Activated B cell treated with CpG ODN at 0.5 μM for 24 hours (primary cell): ENCODE data around the gene MARCO. TPM values are rescaled to one million over a fixed set of nuclear protein-coding genes. Genes with fewer than 3 reads are reported as not detected.
"Not testable (repeated sequence)": the region's sequence is repeated elsewhere in the genome, so short reads cannot be mapped to it uniquely, and the experiment has no call there.

Experiments
- ATAC-seq: fragments of 200-7000 bp; cut with Tn5 transposase; one replicate; pipeline ENCODE4 v1.10.0; 2021; ENCODE audit warnings: low read depth, mild to moderate bottlenecking, moderate library complexity
- CTCF ChIA-PET: fragments of 350-600 bp; sonication (Branson Sonifier 250); formaldehyde crosslinking; loops from one replicate; lab custom pipeline; 2021; ENCODE audit warnings: antibody characterized with exemption; lab: Charles Lee
- POLR2A ChIA-PET: fragments of 350-600 bp; sonication (Branson Sonifier 250); formaldehyde crosslinking; loops from one replicate; lab custom pipeline; 2021; ENCODE audit warnings: antibody characterized with exemption; lab: Charles Lee
- DNase-seq: peaks from one replicate; pipeline ENCODE4 v3.0.0; 2022
- H3K27ac Mint-ChIP-seq: one replicate; pipeline ENCODE4 v1.8.0; 2020; ENCODE audit warnings: mixed read lengths
- H3K27me3 Mint-ChIP-seq: one replicate; pipeline ENCODE4 v1.8.0; 2021; ENCODE audit warnings: mixed read lengths
- H3K36me3 Mint-ChIP-seq: one replicate; pipeline ENCODE4 v1.8.0; 2021; ENCODE audit warnings: low read depth, mixed read lengths
- H3K4me1 Mint-ChIP-seq: one replicate; pipeline ENCODE4 v1.8.0; 2021; ENCODE audit warnings: mixed read lengths
- H3K4me3 Mint-ChIP-seq: one replicate; pipeline ENCODE4 v1.8.0; 2020; ENCODE audit warnings: mild to moderate bottlenecking, mixed read lengths
- H3K9me3 Mint-ChIP-seq: one replicate; pipeline ENCODE4 v1.8.0; 2020; ENCODE audit warnings: mixed read lengths
- intact Hi-C: fragments of 100-400 bp; cut with micrococcal nuclease; formaldehyde crosslinking; loops from one replicate; pipeline ENCODE4 v1.15.1; 2024
- total RNA-seq: library from RNA; stranded (reverse); gene quantifications from 2 replicates; pipeline ENCODE4 v1.2.3, GENCODE V29; 2022
- TF ChIP-seq, protein P1 (sequence below): fragments of 200-600 bp; IDR thresholded peaks from one replicate; pipeline ENCODE4 v1.8.0; 2022; ENCODE audit warnings: antibody characterized with exemption, mild to moderate bottlenecking

Gene MARCO
- total RNA-seq, 1 donor from 2014 or later: not detected

DNA sequence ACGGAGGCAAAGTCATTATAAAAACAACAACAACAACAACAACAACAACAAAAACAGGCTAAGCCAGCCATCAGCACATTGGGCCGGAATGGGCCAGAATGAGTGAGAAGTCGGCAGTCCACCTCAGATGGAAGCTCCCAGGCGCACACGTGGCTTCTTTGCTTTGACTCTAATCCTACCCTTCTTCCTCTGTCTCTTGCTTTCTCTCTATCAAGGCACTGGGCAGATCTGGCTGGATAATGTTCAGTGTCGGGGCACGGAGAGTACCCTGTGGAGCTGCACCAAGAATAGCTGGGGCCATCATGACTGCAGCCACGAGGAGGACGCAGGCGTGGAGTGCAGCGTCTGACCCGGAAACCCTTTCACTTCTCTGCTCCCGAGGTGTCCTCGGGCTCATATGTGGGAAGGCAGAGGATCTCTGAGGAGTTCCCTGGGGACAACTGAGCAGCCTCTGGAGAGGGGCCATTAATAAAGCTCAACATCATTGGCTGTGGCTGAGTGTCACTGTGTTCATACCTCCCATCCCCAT is 52.2 kb downstream of the MARCO start:
- TF ChIP-seq, protein P1, sequence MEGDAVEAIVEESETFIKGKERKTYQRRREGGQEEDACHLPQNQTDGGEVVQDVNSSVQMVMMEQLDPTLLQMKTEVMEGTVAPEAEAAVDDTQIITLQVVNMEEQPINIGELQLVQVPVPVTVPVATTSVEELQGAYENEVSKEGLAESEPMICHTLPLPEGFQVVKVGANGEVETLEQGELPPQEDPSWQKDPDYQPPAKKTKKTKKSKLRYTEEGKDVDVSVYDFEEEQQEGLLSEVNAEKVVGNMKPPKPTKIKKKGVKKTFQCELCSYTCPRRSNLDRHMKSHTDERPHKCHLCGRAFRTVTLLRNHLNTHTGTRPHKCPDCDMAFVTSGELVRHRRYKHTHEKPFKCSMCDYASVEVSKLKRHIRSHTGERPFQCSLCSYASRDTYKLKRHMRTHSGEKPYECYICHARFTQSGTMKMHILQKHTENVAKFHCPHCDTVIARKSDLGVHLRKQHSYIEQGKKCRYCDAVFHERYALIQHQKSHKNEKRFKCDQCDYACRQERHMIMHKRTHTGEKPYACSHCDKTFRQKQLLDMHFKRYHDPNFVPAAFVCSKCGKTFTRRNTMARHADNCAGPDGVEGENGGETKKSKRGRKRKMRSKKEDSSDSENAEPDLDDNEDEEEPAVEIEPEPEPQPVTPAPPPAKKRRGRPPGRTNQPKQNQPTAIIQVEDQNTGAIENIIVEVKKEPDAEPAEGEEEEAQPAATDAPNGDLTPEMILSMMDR: no peak
- H3K27ac Mint-ChIP-seq: no peak overlapping the region
- intact Hi-C loops: no loop called here
- no peaks in the 10 kb centered on the region for H3K36me3 Mint-ChIP-seq
- no peaks in the 10 kb centered on the region for H3K27me3 Mint-ChIP-seq
- no peak overlapping the region for H3K4me3 Mint-ChIP-seq
- ChIA-PET CTCF (no interaction called here), POLR2A (no interaction called here)
- DNase-seq (no peak), ATAC-seq (no peak)
- H3K9me3 Mint-ChIP-seq: no peaks in the 10 kb centered on the region
- H3K4me1 Mint-ChIP-seq: no peaks in the 10 kb centered on the region

DNA sequence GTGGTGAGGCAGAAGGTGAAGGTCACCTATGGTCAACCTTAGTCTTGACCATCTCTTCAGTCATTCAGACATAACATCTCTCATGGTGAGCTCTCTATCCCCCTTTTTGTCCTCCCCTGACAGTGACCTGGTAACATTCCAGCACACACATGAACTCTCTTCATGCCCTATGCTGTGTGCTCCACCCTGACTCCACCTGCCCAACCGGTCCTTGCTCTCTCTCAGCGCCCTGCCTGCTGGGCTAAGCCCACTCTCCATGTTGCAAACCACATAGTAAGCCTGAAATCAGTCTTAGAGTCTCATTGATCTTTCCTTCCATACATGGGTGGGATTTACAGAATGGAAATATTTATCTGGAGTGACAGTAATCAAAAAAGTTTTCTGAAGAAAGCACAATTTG is 52.8 kb downstream of the MARCO start:
- Mint-ChIP-seq H3K4me3 (no peak overlapping the region), H3K27me3 (no peaks in the 10 kb centered on the region), H3K36me3 (no peaks in the 10 kb centered on the region), H3K4me1 (no peaks in the 10 kb centered on the region), H3K27ac (no peak overlapping the region), H3K9me3 (no peaks in the 10 kb centered on the region)
- no peak for DNase-seq
- ChIA-PET POLR2A (no interaction called here), CTCF (no interaction called here)
- TF ChIP-seq, protein P1: no peak
- intact Hi-C loops: no loop called here
- no peak for ATAC-seq

DNA sequence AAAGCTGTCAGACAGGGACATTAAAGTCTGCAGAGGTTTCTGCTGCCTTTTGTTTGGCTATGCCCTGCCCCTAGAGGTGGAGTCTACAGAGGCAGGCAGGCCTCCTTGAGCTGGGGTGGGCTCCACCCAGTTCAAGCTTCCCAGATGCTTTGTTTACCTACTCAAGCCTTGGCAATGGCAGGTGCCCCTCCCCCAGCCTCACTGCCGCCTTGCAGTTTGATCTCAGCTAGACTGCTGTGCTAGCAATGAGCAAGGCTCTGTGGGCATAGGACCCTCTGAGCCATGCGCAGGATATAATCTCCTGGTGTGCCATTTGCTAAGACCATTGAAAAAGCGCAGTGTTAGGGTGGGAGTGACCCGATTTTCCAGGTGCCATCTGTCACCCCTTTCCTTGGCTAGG is 61.9 kb downstream of the MARCO start:
- H3K4me3 Mint-ChIP-seq, POLR2A ChIA-PET, intact Hi-C loops, H3K36me3 Mint-ChIP-seq, ATAC-seq, CTCF ChIA-PET, H3K4me1 Mint-ChIP-seq, H3K27me3 Mint-ChIP-seq, H3K9me3 Mint-ChIP-seq, H3K27ac Mint-ChIP-seq, DNase-seq: not testable (repeated sequence)

DNA sequence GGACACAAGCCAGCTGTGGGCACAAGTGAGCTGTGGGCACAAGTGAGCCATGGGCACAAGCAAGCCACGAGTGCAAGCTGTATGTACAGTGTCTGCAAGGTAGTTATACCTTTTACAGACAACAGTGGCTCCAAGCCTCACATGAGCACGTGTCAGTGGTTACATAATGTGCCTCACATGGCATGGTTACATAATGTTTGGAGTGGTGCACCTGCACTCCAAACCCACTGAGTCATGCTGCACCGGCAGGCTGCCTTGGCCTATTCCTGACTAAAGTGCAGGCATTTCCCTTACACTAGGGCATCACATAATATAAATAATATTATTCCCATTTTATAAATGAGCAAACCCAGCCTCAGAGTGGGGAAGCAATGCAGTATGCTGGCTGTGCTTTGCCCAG is 62.6 kb downstream of the MARCO start:
- CTCF ChIA-PET: no interaction called here
- Mint-ChIP-seq H3K27me3 (peaks cover 4% of the 10 kb centered on the region), H3K4me1 (no peaks in the 10 kb centered on the region), H3K27ac (no peak overlapping the region), H3K36me3 (no peaks in the 10 kb centered on the region), H3K9me3 (peaks cover 4% of the 10 kb centered on the region), H3K4me3 (no peak overlapping the region)
- POLR2A ChIA-PET: no interaction called here
- DNase-seq (no peak), ATAC-seq (no peak)
- intact Hi-C loops: no loop called here
- TF ChIP-seq, protein P1: no peak

DNA sequence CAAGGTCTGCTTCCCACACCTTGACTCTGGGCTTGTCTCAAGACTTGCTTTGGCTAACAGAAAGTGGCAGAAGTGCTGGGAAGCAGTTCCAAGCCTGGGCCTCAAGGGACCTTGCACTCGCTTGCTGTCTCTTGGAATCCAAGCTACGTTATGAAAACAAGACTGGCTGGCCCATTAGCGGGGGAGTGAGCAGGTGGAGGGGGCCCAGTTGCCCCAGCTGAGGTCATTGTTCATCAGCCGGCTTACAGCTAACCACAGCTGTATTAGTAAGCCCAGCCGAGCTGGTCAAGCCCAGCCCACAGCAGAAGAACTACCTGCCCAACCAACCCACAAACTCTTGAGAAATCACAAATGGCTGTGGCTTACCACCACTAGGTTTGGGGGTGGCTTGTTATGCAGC is 63.1 kb downstream of the MARCO start:
- H3K27me3 Mint-ChIP-seq: peaks cover 8% of the 10 kb centered on the region
- TF ChIP-seq, protein P1: no peak
- no peak for ATAC-seq
- ChIA-PET CTCF (no interaction called here), POLR2A (no interaction called here)
- no peak for DNase-seq
- peaks cover 4% of the 10 kb centered on the region for H3K9me3 Mint-ChIP-seq
- intact Hi-C loops: no loop called here
- no peak overlapping the region for H3K27ac Mint-ChIP-seq
- no peak overlapping the region for H3K4me3 Mint-ChIP-seq
- no peaks in the 10 kb centered on the region for H3K36me3 Mint-ChIP-seq
- H3K4me1 Mint-ChIP-seq: no peaks in the 10 kb centered on the region

DNA sequence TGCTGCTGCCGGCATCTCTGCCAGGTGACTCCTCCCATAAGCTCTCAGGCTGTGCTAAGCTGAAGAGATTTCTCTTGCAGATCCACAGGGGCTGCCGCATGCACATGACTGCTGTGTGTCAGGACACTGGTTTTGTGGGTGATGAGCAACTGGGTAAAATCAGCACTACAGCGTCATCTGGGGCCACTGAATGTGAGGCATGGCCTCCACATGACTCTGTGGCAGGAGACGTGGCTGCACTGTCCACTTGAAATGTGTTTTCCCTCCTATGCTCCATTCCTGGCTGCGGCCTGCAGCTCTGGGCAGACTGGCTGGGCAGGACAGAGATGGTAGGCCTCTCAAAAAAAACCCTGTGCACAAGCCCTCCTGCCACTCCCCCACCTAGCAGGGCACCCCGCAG is 63.6 kb downstream of the MARCO start:
- ATAC-seq (no peak), DNase-seq (no peak)
- no peaks in the 10 kb centered on the region for H3K4me1 Mint-ChIP-seq
- peaks cover 4% of the 10 kb centered on the region for H3K9me3 Mint-ChIP-seq
- peaks cover 10% of the 10 kb centered on the region for H3K27me3 Mint-ChIP-seq
- POLR2A ChIA-PET: no interaction called here
- H3K36me3 Mint-ChIP-seq: no peaks in the 10 kb centered on the region
- no peak overlapping the region for H3K27ac Mint-ChIP-seq
- intact Hi-C loops: no loop called here
- CTCF ChIA-PET: no interaction called here
- TF ChIP-seq, protein P1: no peak
- no peak overlapping the region for H3K4me3 Mint-ChIP-seq
